ENCODE data around the gene CCDC33.

Gene CCDC33

DNA sequence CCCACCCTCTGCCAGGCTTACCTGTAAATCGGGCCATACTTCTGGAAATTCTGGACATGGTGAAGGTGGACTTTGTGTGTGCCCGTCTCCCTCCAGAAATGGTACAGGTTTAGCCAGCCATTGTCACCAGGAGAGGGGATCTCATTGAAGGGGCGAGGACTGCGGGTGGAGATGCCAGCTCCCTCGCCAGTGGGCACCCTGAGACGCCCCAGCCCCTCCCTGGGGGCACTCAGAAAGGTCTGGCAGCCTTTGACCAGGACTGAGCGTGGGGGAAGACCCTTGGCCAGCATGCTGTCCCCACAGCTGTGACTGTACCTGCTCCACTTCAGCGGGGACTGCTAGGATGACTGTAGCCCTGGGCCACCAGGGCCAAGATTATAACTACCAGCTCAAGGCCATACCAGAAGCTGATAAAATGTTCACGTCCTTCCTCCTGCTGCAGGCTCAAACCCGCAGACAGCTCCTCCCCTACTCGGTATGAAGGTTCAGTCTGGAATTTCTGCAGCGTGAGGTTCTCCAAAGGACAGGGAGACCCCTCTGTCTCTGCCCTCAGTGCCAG, 131.2 kb downstream of the CCDC33 start, which contains the start of gene CYP11A1:
Gene CYP11A1, minus strand, starts transcription at position 351 of the 559 bp plus-strand sequence. Its CDS starts 61 bp downstream, at position 290.
- DNase-seq, result no peak

DNA sequence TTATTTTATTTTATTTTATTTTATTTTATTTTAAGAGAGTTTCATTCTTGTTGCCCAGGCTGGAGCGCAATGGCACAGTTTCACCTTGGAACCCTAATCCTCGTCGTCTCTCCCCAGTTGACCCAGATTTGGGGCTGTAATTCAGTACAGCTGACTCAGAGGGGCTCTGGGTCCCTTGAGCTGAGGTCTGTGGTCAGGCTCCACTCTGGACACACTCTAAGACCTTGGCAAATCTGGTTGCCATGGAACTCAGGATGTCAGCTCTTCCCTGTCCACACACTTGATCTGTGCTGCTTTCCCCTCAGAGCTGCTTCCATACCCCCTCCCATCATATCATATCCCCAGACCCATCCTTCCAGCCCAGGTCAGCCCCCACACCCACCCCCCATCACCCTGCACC, 132.0 kb downstream of the CCDC33 start:
- DNase-seq, result no peak

DNA sequence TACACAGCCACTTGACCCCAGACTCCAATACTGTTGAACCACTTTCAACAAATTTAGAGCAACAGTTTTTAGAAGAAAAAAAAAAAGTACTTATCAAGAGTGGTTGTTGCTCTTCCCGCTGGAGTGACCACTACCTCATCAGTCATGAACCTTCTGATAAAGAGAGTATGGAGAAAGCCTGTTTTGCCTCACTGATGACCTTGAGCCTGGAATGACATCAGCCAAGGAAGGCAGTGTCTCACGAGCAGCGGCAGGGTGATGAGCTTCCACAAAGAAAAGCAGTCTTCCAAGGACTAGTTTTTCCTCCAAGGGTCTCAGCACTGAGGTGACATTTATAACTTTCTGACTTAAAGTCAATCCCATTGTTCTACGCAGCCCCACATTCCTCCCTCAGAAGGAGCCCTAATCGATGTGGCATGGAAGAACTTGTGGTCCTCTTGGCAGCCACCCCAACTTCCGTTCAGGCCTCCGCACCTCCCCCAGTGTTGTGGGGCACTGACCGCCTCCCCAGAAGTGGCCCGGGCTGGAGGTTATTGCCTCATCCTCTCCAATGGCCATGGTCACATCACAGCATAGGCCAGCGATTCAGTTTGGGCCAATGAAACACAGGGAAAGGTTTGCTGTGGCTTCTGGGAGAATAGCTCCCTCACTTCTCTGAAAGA, 133.1 kb downstream of the CCDC33 start:
- DNase-seq, result no peak

DNA sequence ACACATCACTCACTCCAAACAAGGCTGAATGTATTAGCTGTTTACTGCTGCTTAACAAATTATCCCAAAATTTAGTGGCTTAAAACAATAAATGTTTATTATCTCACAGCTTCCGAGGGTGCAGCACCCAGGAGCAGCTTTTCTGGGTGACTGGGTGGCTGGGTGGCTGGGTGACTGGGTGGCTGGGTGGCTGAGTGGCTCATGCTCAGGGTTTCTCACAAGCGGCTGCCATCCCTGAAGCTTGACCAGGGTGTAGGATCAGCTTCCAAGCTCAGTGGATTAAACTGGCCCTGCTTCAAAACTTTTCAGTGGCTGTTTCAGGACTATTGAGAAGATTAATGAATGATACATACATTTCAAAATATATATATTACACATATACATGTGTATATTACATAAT, 133.6 kb downstream of the CCDC33 start:
- no peak for DNase-seq

DNA sequence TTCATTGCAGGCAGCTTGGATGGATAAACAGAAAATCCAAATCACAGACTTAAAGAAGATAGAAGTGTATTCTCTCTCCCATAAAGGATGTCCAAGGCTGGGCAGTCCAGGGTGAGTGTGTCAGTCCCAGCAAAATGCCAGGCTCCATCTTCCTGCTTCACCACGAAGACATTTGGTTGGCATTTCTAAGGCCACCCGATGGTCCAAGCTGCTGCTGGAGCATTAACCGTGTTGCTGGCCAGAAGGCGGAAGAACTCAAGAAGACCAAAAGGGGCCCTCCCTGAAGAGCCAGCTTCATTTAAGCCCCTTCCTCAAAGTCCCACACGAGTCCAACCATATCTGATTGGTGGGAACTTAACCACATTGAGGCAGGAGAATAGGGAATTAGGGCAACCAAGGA, 134.3 kb downstream of the CCDC33 start:
- DNase-seq, result no peak

DNA sequence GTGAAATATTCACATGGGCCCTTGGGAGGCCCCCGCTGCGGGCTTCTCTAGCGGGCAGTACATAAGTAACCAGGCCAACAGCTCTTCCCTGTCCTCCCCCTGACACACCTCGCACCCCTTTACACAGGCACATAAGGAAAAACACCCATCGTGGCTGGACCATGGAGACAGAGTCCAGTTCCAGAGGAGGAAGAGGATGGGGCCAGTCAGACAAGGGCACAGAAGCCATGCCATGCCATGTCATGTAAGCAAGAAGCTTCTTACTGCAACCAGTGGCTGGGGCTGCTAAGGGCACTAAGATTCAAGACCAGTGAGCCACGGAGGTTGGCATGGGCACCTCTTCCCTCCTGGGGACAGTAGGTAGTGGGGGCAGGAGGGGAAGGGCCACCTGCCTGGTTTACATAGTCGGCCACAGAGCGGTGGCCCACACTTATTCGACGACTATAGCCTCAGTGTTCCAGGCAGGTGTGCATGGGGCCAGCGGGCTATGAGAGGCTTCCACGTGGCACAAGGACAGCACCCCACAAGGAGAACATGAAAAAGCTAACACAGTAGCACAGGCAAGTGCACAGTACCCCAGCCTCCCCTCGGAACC, 137.0 kb downstream of the CCDC33 start:
- peak in 1 of 3 experiments; percentile 80 for DNase-seq

DNA sequence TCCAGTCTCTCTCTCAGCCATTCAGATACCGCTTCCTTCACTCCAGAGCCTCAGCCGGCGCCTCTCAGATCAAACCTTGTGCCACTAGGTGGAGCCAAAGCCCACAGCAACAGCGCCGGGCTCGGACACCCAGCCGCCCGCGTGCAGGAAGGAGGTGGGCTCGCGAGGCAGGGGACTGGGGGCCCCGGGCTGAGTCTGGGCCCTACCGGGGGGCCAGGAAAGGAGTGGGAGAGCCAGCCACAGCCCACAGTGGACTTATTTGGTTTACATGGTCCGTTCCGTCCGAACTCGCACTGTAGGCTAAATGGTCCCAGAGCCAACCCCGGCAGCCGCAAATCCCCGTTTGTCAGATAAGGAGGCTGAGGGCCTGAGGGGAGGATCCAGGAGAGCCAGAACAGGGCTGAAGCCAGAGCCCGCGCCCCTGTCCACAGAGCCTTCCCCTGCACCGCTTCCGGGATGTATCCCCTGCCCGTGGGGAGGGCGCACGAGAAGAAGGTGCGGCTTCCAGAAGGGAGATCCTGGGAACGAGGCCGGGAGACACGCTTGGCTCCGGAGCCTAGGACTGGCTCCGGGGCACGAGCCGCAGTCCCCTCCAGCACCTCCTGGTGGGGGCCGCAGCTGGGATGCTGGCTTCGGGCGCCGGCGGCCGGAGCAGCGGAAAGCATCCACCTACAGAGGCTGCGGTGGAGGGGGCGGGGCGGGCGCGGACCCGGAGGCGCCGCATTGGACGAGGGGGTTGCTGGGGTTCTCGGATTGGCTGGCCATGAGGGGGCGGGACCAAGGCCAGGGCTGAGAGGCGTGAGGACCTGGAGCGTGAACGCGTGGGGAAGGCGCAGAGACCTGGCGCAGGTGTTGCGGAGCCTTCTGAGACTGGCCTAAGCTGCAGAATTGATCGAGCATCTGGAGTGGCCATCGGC, 137.9 kb downstream of the CCDC33 start:
- DNase-seq, result peak; percentile 92 to 98 (median 98)

DNA sequence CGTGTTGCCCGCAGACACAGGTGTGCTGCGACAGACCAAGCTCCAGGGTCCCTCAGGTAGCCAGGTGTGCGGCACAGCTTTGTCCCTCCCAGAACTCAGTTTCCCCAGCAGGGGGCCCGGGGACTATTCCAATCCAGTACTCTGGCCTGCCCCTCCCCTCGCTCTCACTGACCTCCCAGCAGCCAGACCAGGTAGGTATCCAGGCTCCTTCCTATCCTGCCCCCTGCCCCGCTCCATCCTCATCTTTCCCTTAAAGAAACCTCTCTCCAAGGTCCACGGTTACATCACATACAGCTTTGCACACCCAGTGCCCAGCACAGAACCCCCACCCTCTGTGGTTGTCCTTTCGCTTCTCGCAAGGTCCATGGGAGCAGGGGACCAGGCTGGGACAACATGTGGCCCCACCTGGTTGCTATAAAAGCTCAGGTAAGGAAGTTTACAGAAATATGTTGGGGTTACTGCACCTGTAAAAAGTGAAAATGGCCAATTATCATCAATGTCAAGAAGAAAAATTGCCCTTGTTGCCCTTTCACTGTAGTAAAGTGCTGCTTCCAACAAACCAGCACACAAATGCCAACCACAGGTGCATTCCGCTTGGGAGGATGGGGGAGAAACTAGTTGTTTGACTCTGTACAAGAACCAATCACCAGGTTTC, 138.6 kb downstream of the CCDC33 start:
- no peak for DNase-seq

DNA sequence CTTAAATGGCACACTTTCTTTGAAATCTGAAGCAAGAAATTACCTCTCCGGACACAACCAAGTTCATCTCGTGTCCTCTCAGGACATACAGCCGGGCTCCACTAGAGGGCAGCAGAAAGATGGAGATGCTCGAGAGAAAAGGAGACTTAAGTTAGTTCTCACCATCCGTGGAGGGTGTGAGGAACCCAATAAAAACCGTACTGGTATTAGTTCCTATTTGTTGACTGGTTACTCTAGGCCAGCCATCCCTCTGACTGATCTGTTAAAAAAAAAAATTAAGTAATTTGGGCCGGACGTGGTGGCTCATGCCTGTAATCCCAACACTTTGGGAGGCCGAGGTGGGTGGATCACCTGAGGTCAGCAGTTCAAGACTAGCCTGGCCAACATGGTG, 139.2 kb downstream of the CCDC33 start:
- DNase-seq, result peak; percentile 83 to 95 (median 83)

DNA sequence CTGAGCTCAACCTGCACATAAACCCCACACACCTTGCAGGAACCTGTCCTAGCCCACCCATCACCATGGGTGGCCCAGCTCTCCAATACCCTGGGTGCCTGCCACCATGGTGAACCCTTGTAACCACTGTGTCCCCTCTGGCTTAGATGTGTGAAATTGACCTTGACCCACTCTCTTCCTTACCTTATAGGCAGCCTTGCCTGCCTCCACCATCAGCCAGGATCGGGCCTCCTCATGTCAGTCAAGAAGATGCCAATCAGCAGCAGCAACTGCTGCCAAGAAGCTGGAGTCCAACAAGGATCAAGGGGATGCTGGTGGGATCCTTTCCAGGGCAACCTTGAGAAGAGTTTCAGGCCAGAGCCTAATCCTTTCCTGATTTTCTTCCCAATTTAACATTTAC, 140.1 kb downstream of the CCDC33 start:
- DNase-seq, result no peak

DNA sequence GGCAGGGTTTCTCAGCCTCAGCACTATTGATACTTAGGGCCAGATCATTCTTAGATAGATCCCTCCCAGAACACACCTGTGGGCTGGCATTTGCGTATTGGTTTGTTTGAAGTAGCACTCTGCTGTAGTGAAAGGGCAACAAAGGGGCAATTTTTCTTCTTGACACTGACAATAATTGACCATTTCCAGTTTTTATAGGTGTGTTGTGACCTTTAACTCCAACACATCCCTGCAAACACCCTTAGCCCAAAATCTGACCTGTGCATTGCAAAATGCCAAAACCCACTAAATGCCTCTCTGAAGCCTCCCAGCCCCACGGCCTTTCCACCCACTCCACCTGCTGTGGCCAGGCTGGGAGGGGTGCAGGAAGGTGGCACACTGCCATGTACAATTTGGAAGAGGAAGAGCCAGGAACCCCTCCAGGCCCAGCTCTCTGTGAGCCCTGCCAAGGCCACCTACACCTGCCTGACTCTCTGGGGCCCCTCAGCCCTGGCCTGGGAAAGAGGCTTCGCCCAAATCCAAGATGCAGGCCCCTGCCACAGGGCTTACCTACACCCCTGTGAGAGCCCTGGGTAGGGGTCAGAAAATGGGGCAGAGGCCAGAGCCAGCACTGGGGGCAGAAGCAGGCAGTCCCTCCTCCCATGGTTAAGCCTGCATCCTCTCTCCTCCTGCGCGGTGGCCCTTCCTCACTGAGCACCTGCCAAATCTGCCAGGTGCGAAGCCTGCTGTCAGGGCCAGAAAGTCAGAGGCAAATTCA, 140.9 kb downstream of the CCDC33 start:
- DNase-seq, result peak in 2 of 3 experiments; percentile 35 to 56

DNA sequence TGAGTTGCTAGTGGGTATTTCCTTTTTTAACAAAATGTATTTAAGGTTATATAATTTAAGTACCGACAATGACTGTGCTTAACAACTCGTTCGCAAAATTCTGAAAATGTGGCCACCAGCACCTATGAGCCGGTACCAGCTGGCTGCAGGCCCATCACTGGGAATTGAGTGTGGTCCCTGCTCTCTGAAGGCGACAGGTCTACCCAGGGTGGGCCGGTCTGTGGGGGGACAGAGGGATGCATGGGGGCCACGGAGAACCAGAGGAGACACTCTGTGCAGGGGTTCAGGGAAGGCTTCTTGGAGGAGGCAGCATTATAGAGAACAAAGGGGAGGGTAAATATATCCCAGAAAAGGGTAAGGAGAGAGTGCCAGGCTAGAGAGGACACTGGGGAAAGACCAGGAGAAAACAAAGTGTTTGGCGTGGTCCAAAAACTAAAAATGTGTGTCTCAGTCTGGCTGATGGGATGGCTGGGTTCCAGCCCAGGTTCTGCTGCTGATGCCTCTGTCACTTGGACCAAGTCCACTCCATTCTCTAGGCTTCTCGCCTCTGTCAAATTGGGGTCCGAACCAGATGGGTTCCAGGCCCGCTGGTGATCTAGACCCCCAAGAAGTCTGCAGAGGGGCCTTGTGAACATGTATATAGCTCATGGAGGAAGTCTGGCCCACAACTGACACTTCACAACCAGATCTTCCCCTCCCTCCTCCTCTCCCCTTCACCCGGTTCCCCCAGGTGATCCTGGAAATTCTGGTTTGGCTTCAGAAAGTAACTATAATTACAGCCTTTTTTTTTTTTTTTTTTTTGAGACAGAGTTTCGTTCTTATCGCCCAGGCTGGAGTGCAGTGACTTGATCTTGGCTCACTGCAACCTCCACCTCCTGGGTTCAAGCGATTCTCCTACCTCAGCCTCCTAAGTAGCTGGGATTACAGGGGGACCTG, 142.0 kb downstream of the CCDC33 start:
- peak in 2 of 3 experiments; percentile 58 to 75 for DNase-seq

DNA sequence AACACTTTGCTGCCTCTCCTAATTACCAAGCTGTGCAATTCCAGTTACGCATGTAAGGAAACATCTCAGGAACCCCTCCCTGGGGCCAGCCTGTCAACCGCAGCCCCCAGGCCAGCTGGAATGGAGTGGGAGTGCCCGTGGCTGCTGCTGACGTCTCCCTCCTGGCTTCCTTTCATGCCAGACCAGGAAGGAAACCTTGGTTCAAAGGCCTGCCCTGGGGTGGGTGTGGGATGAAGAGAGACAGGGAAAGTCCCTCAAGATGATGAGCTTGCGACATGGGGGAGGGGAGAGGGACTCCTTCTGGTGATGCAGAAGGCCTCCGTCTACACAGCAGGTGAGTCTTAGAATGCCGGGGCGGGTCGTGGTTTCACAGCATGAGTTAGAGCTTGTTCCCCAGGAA, 142.7 kb downstream of the CCDC33 start:
- DNase-seq, result peak in 2 of 3 experiments; percentile 62 to 75

DNA sequence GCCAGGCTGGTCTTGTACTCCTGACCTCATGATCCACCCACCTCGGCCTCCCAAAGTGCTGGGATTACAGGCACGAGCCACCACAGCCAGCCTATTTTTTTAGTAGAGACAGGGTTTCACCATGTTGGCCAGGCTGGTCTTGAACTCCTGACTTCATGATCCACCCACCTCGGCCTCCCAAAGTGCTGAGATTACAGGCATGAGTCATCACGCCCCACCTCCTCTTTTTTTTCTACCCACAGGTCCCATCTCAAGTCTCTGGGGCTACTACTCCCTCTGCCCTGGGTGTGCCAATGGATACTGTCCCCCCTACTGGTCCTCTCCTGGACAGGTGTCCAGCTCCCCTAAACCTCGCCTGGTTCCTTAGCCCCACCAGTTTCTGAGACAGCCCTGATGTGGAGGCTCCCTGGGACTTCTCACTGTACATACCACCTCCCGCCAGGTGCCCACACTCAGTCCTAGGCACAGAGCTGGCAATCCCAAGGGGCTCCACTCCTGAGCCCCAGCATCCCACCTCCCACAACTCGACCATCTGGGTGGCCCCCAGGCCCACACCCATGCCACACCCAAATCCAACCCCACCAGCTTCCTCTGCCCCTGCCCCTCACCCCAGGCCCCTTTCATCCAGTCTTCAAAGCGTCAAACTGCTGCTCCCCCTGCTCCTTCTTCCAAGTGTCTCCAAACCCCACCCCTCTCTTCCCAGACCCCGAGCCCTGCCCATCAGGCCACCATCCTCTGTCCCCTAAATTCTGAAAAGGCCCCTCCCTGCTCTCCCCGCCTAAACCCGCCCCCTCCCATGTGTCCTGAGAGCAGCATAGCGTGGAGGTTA, 144.4 kb downstream of the CCDC33 start:
- no peak for DNase-seq

DNA sequence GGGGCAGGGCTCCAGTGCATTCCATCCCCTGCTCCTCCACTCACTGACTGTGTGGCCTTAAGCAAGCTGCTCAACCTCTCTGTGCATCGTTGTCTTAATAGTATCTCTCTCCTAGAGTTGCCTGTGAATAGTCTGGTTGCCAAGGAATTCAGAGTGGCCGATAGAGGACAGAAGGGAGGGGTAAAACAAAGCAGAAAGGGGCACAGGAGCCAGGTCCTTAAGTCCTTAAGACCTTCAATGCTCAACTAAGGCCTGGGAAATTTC, 145.0 kb downstream of the CCDC33 start:
- DNase-seq, result no peak

DNA sequence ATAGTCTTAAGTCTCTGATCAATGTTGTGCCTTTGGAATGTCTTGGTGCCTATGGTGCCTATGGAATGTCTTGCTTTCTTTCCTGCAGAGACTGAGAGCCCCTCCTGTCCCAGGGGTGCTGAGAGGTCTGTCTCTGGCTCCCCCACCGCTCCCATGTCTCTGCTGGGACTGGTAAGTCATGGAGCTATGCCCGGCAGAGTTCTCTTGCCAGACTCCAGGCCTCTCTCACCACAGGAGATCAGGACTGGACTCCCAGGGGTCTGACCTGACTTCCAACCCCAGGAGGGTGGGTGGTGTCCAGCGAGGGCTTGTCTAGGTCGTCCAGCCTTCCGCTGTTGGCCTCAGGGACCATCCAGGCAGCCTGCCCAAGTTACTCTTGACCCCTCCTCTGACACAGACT, 145.4 kb downstream of the CCDC33 start:
- no peak for DNase-seq

DNA sequence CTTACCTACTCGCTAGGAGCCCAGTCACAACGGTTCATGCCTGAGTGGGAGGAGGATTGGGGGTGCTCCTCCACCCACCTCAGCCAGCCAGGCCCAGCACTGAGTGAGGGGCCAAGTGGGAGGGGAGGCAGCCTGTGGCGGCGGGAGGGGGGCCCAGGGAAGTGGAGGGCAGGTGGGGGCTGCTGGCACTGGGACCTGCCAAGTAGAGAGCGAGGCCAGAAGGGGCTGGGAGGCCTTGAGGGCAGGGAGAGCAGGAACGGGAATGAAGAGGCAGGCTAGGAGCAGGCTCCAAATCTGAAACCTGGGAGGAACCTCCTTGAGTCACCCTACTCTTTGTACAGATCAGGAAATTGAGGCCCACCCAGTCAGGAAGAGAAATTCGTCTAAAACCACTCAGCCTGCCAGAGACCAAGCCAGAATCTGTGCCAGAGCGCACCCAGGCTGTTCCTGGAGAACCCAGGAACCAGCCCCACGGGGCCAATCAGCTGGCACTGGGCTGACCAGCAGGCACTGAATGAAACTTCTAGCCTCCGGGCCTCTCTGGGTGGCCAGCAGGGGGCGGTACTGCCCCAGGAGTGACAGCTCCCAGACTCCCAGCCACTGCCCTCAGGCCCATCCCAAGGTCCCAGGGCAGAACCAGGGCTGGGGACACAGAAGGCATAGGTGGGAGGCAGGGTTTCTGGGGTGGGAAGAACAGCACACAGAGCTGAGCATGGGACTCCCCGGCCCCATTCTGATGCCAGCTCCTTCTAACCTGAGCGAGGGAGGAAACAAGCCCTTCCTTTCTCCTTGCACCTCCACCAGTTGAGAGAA, 146.1 kb downstream of the CCDC33 start:
- peak; percentile 39 to 76 (median 60) for DNase-seq

DNA sequence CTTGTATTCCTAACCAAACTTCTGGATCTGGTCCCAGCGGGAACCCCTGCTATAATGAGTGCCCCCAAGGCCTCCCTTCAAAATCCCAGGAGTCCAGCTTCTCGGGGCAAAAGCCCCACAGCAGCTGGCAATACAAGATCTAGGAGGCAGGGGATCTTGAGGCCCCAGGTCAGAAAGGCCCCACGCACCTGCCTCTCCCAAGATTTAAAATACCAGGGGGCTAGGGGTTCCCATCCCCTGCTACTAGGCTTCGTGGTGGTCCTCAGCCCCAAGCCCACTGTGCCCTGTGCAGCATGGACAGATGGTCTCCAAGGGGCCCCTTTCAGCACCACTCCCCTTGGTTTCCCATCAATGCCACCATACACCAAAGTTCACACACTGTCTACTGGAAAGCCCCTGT, 147.2 kb downstream of the CCDC33 start:
- no peak for DNase-seq
